Gastrocnemius medialis (tissue), 4 donors: ENCODE measurements around the gene SLC39A11. TPM values are rescaled to one million over a fixed set of nuclear protein-coding genes. Genes with fewer than 3 reads are reported as not detected.
"Not testable (repeated sequence)": the region's sequence is repeated elsewhere in the genome, so short reads cannot be mapped to it uniquely, and the experiment has no call there.

Source experiments
- ATAC-seq, 2 donors: fragments of 150-250 bp; one replicate each; pipeline ENCODE4 v1.9.1; 2016
- DNase-seq, 2 donors: peaks; one replicate each; pipeline ENCODE4 v3.0.0-alpha.2; 2019
- H3K27ac ChIP-seq, 4 donors: fragments of 200-600 bp; sonication (generic); 1 replicate in 1 of 4; 2 replicates in 3 of 4; pipeline ENCODE4 v1.5.1; 2016 to 2018; ENCODE audit warnings: mild to moderate bottlenecking in 2 of 4, moderate library complexity in 1 of 4
- H3K27me3 ChIP-seq, 3 donors: fragments of 200-600 bp; sonication (generic) in 2 of 3; 1 replicate in 1 of 3; 2 replicates in 2 of 3; pipeline versions ENCODE4 v1.5.1 to v1.6.0; 2016 to 2019; ENCODE audit warnings: mild to moderate bottlenecking in 1 of 3, moderate library complexity in 1 of 3
- H3K36me3 ChIP-seq, 2 donors: fragments of 200-600 bp; sonication (generic) in 1 of 2; one replicate each; pipeline ENCODE4 v1.5.1; 2017 to 2018
- H3K4me1 ChIP-seq, 2 donors: fragments of 200-600 bp; sonication (generic) in 1 of 2; one replicate each; pipeline ENCODE4 v1.5.1; 2016 to 2017; ENCODE audit warnings: mild to moderate bottlenecking in 2 of 2
- H3K4me3 ChIP-seq, 4 donors: fragments of 200-600 bp; sonication (generic) in 3 of 4; 1 replicate in 1 of 4; 2 replicates in 3 of 4; pipeline ENCODE4 v1.5.1; 2016 to 2019; ENCODE audit warnings: mild to moderate bottlenecking in 2 of 4
- H3K9me3 ChIP-seq, 3 donors: fragments of 200-600 bp; sonication (generic) in 2 of 3; 1 replicate in 1 of 3; 2 replicates in 2 of 3; pipeline ENCODE4 v1.5.1; 2016 to 2019
- POLR2A ChIP-seq, 2 donors: fragments of 450-650 bp; IDR thresholded peaks; one replicate each; pipeline ENCODE4 v1.6.1; 2017; ENCODE audit warnings: antibody characterized with exemption in 2 of 2, mild to moderate bottlenecking in 2 of 2, moderate library complexity in 2 of 2
- in situ Hi-C, 4 donors: fragments of 200-750 bp; cut with MboI; loops; one replicate each; pipeline versions ENCODE4 v1.15.0 to v1.8.0; 2017; ENCODE audit warnings: low sequenced_read_pairs in 4 of 4
- intact Hi-C: fragments of 100-400 bp; cut with DNase I; formaldehyde crosslinking; loops from one replicate; pipeline ENCODE4 v1.15.1; 2023; ENCODE audit warnings: low total_unique reads
- total RNA-seq, 4 donors: library from RNA; depleted of rRNA; stranded (reverse); fragments of >200 nt; gene quantifications; one replicate each; pipeline versions ENCODE4 v1.1.0 to v1.2.3, GENCODE V29; 2016
- TF ChIP-seq, protein P1 (sequence below), 5 experiments: fragments of 450-650 bp in 3 of 5; fragments of 200-600 bp in 2 of 5; sonication (generic) in 2 of 5; IDR thresholded peaks in 4 of 5; conservative IDR thresholded peaks in 1 of 5; 1 replicate in 4 of 5; 2 replicates in 1 of 5; pipeline ENCODE4 v1.5.1; 2016 to 2019; ENCODE audit warnings: antibody characterized with exemption in 5 of 5, mild to moderate bottlenecking in 3 of 5, moderate library complexity in 3 of 5

SLC39A11 gene
- total RNA-seq, 4 donors from 2014 or later: 7.6 to 28.4 (median 10.7) TPM

DNA sequence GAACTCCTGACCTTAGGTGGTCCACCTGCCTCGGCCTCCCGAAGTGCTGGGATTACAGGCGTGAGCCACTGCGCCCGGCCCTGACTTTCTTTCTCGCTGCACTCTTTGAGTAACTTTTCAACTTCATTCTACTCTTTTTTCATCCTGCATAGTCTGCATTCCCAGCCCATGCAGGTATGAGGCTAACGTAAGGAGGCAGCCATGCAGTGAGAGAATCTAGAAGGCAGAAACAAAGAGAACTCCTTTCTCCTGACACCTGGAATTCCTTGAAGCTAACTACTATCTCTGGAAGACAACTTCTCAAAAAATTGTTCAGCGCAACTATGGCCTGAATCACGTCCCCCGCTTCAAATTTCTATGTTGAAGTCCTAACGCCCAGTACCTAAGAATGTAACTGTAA lies 152.0 kb downstream of the SLC39A11 start:
- Histone ChIP-seq H3K4me1 (no peaks in the 10 kb centered on the region), H3K4me3 (no peak overlapping the region), H3K9me3 (no peaks in the 10 kb centered on the region), H3K27me3 (no peaks in the 10 kb centered on the region), H3K27ac (no peak overlapping the region), H3K36me3 (no peaks in the 10 kb centered on the region)
- no peak for ATAC-seq
- in situ Hi-C loops (no loop called here), intact Hi-C loops (no loop called here)
- no peak for DNase-seq
- TF ChIP-seq, protein P1, sequence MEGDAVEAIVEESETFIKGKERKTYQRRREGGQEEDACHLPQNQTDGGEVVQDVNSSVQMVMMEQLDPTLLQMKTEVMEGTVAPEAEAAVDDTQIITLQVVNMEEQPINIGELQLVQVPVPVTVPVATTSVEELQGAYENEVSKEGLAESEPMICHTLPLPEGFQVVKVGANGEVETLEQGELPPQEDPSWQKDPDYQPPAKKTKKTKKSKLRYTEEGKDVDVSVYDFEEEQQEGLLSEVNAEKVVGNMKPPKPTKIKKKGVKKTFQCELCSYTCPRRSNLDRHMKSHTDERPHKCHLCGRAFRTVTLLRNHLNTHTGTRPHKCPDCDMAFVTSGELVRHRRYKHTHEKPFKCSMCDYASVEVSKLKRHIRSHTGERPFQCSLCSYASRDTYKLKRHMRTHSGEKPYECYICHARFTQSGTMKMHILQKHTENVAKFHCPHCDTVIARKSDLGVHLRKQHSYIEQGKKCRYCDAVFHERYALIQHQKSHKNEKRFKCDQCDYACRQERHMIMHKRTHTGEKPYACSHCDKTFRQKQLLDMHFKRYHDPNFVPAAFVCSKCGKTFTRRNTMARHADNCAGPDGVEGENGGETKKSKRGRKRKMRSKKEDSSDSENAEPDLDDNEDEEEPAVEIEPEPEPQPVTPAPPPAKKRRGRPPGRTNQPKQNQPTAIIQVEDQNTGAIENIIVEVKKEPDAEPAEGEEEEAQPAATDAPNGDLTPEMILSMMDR (IDR thresholded peaks at IDR 0.05 in 4 of 5, conservative IDR thresholded peaks at IDR 0.05 in 1 of 5): no peak
- TF ChIP-seq POLR2A (IDR thresholded peaks at IDR 0.05): no peak

DNA sequence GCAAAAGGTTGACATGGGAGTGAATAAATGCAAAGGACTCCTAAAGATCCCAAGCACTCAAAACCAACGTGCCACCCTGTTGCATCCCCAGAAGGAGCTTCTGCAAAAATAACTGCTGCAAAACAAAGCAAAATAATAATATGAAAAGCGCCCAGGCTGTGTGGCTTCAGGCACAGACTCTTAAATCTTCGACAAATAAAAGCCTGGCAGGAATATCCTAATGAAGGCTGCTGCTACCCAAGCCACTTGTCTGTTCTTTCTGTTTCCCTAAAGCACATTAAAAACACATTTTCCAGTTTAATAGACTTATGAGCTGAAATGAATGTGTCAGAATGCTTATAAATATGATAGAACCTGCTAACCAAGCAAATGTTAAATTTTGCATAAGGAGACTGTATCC lies 154.0 kb downstream of the SLC39A11 start:
- Histone ChIP-seq H3K4me3 (no peak overlapping the region), H3K9me3 (no peaks in the 10 kb centered on the region), H3K27me3 (no peaks in the 10 kb centered on the region), H3K4me1 (no peaks in the 10 kb centered on the region), H3K27ac (no peak overlapping the region), H3K36me3 (no peaks in the 10 kb centered on the region)
- DNase-seq (no peak), ATAC-seq (no peak)
- intact Hi-C loops: no loop called here
- TF ChIP-seq, protein P1 (IDR thresholded peaks at IDR 0.05 in 4 of 5, conservative IDR thresholded peaks at IDR 0.05 in 1 of 5): no peak
- no peak for TF ChIP-seq POLR2A (IDR thresholded peaks at IDR 0.05)
- in situ Hi-C loops: no loop called here

DNA sequence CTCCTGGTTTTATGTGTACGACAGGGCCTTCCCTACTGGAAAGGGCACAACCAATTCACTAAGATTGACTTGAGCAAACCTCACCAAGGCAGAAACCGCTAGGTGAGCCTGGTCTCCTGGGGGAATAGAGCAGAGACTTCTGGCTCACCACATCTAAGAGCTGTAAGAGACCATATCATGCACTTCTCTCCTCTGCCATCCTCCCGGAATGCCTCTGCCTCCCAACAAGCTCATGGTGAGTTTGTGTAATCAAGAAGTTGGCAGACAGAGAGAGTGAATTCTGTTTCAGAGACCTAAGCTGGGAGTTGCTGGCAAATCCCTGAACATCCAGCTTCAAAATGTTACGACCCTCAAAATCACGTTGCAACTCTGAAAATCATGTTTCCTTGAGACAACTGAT lies 154.8 kb downstream of the SLC39A11 start:
- intact Hi-C loops: no loop called here
- DNase-seq (no peak), ATAC-seq (no peak)
- Histone ChIP-seq H3K9me3 (no peaks in the 10 kb centered on the region), H3K27me3 (no peaks in the 10 kb centered on the region), H3K36me3 (no peaks in the 10 kb centered on the region), H3K4me1 (no peaks in the 10 kb centered on the region), H3K4me3 (no peak overlapping the region), H3K27ac (no peak overlapping the region)
- no peak for TF ChIP-seq POLR2A (IDR thresholded peaks at IDR 0.05)
- in situ Hi-C loops: no loop called here

DNA sequence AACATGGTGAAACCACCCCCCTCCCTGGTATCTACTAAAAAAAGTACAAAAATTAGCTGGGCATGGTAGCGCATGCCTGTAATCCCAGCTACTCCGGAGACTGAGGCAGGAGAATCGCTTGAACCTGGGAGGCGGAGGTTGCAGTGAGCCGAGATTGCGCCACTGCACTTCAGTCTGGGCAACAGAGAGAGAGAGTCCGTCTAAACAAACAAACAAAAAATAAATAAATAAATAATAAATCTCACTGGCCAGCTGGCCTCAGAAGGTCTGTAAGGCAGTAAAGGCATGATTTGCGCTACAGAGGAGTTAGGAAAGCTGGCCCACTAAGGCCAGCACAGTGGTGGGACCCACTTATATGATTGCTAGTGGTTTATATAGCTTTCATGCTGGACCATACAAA lies 155.2 kb downstream of the SLC39A11 start:
- H3K27ac ChIP-seq, in situ Hi-C loops, intact Hi-C loops, H3K4me3 ChIP-seq, H3K9me3 ChIP-seq, H3K36me3 ChIP-seq, H3K4me1 ChIP-seq, H3K27me3 ChIP-seq, ATAC-seq, DNase-seq: not testable (repeated sequence)

DNA sequence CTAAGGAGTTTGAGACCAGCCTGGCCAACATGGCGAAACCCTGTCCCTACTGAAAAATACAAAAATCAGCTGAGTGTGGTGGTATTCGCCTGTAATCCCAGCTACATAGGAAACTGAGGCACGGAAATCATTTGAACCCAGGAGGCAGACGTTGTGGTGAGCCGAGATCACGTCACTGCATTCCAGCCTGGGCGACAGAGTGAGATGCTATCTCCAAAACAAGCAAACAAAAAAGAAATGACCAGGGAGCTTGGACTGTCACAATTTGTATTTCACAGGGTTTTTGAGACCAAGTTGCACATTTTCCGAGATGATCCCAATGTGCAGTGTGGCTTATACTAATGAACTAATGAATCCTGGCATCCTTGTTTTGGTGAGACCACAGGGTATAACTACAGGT lies 156.5 kb downstream of the SLC39A11 start:
- DNase-seq (no peak), ATAC-seq (no peak)
- Histone ChIP-seq H3K4me3 (no peak overlapping the region), H3K27me3 (no peaks in the 10 kb centered on the region), H3K9me3 (no peaks in the 10 kb centered on the region), H3K36me3 (no peaks in the 10 kb centered on the region), H3K27ac (no peak overlapping the region), H3K4me1 (no peaks in the 10 kb centered on the region)
- intact Hi-C loops: no loop called here
- in situ Hi-C loops: no loop called here
- TF ChIP-seq, protein P1 (IDR thresholded peaks at IDR 0.05 in 4 of 5, conservative IDR thresholded peaks at IDR 0.05 in 1 of 5): no peak
- TF ChIP-seq POLR2A (IDR thresholded peaks at IDR 0.05): no peak

GRCh38 chr17:72934927-72935326 lies 157.6 kb downstream of the SLC39A11 start:
- DNase-seq (no peak), ATAC-seq (no peak)
- no peaks in the 10 kb centered on the region for H3K27me3 ChIP-seq
- no peaks in the 10 kb centered on the region for H3K36me3 ChIP-seq
- no peak overlapping the region for H3K4me3 ChIP-seq
- no peak overlapping the region for H3K27ac ChIP-seq
- H3K9me3 ChIP-seq: no peaks in the 10 kb centered on the region
- intact Hi-C loops (no loop called here), in situ Hi-C loops (no loop called here)
- TF ChIP-seq POLR2A (IDR thresholded peaks at IDR 0.05): no peak
- TF ChIP-seq, protein P1 (IDR thresholded peaks at IDR 0.05 in 4 of 5, conservative IDR thresholded peaks at IDR 0.05 in 1 of 5): no peak
- H3K4me1 ChIP-seq: no peaks in the 10 kb centered on the region
